ENCODE data around the gene ATP6V1B1. TPM values are rescaled to one million over a fixed set of nuclear protein-coding genes. Genes with fewer than 3 reads are reported as not detected.

Gene ATP6V1B1
- total RNA-seq, 1 donor from 2014 or later: 2.4 TPM

GRCh38 chr2:70926042-70926441 lies 9.7 kb upstream of the ATP6V1B1 start:
- peak; percentile 53 for DNase-seq (ENCODE audit: low spot score)

DNA sequence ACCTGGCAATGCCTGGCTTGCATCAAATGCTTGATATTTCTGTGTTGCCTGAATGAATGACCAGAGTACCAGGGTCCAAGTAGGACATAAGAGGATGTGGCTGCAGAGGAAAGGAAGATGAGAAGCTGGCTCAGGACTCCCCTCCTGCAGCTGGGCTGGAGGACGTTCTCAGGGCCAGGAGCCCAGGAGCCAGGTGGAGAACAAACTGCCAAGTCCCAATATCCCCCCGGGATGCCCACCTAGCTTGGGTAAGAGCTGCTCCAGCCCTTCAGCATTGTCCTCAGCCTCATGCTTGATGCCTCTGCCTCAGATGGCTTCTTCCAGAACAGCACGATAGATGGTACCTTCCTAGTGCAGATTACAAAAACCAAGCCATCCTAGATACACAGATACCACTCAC lies 8.6 kb upstream of the ATP6V1B1 start:
- DNase-seq (ENCODE audit: low spot score): peak; percentile 35

- DNase-seq (ENCODE audit: low spot score): peak; percentile 47
Observed at GRCh38 chr2:70927641-70928040, 8.1 kb upstream of the ATP6V1B1 start.

- peak; percentile 47 for DNase-seq (ENCODE audit: low spot score)
Observed at GRCh38 chr2:70928366-70928765, 7.3 kb upstream of the ATP6V1B1 start.

- DNase-seq (ENCODE audit: low spot score): peak; percentile 60
Observed at GRCh38 chr2:70930371-70931329, 5.0 kb upstream of the ATP6V1B1 start.

GRCh38 chr2:70931376-70932000 lies 4.2 kb upstream of the ATP6V1B1 start:
- DNase-seq (ENCODE audit: low spot score): peak; percentile 68

- DNase-seq (ENCODE audit: low spot score): peak; percentile 79
Observed at GRCh38 chr2:70932631-70933230, 3.0 kb upstream of the ATP6V1B1 start.

DNA sequence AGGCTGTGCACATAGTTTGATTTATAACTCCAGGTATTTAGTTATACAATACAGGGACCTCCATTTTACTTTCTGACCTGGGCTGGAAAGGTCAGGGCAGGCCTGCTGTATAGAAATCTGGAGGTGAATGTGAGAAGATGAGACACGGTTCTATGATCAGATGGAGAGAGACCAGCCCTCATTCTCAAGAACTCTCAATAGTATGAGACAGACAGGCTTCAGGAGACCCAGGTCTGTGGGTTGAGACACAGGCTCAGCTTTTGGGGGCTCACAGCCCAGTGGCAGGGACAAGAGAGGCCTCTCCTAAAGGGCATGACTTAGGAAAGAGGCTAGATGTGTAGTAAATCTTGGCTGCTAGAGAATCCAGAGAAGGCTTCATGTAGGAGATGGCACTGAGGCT lies 719 bp upstream of the ATP6V1B1 start:
- peak; percentile 39 for DNase-seq (ENCODE audit: low spot score)

DNA sequence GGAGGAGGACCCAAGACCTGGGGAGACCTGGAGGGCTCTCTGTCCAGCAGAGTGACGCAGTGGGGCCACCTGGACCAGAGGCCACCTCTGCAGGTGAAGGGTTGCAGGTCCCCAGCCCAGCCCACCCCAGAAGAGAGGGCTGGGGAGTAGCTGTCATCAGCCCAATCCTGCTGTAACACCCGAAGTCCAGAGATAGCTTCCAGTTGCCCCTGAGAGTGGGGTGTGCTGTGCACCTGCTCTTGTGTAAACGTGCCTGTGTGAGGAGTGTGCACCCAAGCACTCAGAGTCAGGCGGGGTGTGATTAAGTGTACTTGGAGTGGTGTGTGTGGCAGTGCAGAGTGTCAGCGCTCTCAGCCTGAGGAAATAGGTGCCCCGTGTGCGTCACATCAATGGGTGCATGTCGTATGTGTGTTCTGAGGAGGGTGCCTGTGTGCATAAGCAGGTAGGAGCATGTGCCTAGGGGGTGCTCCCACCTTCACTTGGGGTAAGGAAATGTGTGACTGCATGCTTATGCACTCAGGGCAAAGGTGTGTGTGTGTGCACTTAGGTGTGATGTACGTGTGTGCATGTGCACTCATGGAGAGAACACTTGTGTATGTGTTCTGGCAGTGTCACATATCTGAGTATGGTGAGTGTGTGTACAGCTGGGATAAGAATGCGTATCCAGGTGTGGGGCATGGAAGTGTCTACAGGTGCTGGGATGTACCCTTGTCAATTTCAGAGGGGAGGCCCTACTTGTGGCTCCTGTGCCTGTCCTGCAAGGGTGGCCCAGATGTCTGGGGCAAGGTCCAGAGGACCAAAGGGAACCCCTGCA lies 672 bp downstream of the ATP6V1B1 start:
- DNase-seq (ENCODE audit: low spot score): peak; percentile 65

- peak; percentile 80 for DNase-seq (ENCODE audit: low spot score)
Observed at GRCh38 chr2:70936979-70937811, 1.5 kb downstream of the ATP6V1B1 start.

GRCh38 chr2:70937866-70938585 lies 2.3 kb downstream of the ATP6V1B1 start:
- peak; percentile 78 for DNase-seq (ENCODE audit: low spot score)

DNA sequence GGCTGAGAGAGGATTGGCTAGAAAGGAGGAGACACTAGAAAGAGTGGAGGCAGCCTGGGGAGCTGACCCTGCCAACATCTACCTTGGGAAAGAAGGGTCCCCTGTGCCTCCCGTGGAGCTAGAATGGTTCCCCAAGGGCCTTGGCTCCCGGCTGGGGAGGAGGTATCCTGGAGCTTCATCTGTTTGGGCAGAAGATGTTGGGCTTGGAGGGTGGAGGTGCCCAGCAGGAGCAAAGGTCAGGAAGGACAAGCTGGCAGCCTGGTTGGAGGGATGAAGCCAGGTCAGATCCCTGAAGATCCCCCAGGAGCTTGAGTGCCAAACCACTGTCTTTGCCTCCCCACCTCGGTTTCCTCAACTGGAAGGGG lies 2.9 kb downstream of the ATP6V1B1 start:
- DNase-seq (ENCODE audit: low spot score): peak; percentile 64

DNA sequence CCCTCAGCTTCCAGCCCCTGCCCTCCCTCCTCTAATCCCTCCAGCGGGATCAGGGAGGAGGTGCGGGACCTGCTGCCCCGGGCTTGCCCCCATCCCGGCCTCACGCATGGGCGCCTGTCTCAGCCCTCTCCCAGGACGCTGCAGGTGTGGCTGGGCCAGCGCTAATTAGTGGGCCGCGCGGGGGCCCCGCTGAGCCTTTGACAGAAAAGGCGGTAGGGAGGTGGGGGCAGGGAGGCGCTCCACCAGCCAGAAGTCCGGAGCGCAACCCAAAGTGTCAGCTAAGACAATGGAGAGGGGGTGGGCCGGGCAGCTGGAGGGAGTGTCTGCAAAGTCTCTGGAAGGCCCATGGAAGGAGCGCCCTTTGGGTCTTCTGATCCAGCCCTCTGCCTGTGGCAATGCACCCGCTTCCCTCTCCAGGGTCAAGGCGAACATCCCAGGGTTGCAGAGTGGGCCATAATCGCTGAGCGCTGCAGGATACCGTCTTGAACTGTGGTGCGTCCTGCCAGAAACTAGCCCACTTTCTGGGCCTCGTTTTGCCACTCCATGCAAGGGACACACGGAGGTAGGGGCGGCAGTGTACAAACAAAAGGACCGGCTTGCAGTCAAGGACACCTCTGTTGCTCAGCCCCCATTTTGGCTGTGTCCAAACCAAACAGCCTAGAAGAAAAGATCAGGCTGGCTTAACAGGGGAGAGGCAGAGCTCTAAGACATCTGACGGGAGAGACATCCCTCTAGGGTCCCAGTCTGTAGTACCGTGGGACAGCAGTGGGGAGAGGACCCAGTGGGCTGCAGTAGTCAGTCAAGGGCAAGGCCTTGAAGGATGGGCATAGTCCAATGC lies 3.5 kb downstream of the ATP6V1B1 start:
- peak; percentile 84 for DNase-seq (ENCODE audit: low spot score)

GRCh38 chr2:70939839-70940580 lies 4.3 kb downstream of the ATP6V1B1 start:
- peak; percentile 75 for DNase-seq (ENCODE audit: low spot score)

GRCh38 chr2:70941186-70941585 lies 5.5 kb downstream of the ATP6V1B1 start:
- DNase-seq (ENCODE audit: low spot score): peak; percentile 45

DNA sequence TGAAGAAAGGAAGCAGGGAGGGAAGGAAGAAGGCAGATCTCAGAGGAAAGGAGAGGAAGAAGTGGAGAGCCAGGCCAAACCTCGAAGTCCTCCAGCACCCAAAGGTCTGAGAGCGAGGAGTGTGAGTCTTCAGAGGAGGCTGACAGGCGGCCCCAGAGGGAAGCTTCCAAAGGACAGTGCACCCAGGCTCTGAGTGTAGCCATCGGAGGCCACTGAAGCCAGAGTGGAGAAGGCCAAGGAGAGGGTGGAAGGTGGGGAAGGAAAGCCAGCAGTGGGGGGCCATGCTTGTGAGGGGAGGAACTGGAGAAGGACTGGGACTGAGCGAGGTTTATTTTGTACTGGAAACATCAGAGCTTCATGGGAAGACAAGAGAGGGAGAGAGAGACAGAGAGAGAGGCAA lies 6.0 kb downstream of the ATP6V1B1 start:
- peak; percentile 79 for DNase-seq (ENCODE audit: low spot score)

DNA sequence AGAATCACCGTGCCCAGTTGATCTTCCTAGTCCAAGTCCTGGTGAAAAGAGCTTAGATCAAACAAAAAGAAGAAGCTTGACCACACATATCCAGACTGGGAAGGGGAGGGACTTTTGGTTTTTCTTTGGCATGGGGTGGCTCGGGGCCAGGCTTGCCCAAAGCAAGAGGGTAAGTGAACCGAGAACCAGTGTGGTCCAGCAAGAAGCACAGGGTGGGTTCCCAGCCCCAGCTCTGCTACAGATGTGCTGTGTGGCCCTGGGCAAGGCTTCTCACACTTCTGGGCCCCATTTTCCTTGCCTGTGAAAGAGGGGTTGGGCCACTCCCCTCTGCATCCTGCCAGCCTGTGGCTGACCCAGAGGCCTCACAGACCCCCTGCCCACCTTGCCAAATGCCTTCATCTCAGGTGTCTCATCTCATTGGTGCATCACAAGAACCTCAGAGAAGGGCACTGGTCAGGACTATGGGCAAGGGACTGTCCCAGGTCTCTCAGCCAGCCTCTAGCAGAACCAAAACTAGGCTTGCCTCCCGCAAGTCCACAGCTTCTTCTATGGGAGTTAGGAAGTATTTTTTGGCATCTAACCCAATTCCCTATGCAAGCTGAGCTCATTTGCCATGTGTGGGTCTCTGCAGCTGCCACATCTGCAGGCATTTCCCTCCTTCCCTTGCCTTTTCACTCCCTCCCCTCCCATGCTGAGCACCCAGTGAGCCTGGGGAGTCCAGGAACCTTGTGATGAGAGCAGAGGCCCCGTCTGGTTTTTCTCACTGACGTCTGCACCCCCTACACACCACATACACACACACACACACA lies 6.9 kb downstream of the ATP6V1B1 start:
- DNase-seq (ENCODE audit: low spot score): peak; percentile 37
